Activated T-helper 1 cell treated with anti-CD3 and anti-CD28 coated beads, Interleukin-12 subunit alpha, Interleukin-12 subunit beta, Interleukin-2, Interleukin-4 antibody, amounts not matched to agents 30 ng/mL and 10 ng/mL and 1 ng/mL, durations not matched to agents 14 hours and 24 hours and 36 hours (primary cell): Measurements from ENCODE around the gene DUSP16. TPM values are rescaled to one million over a fixed set of nuclear protein-coding genes. Genes with fewer than 3 reads are reported as not detected.
A peak's percentile ranks its signal among the peaks of the same experiment; 100 is the strongest.
"Not testable (repeated sequence)": the region's sequence is repeated elsewhere in the genome, so short reads cannot be mapped to it uniquely, and the experiment has no call there.

ENCODE experiments used
- DNase-seq: peaks from one replicate; pipeline ENCODE4 v3.0.0; 2021; ENCODE audit warnings: low spot score
- H3K27ac Mint-ChIP-seq: one replicate; pipeline ENCODE4 v1.8.0; 2021; ENCODE audit warnings: mild to moderate bottlenecking, mixed read lengths
- H3K27me3 Mint-ChIP-seq: one replicate; pipeline ENCODE4 v1.8.0; 2022; ENCODE audit warnings: mild to moderate bottlenecking, moderate library complexity, mixed read lengths; ENCODE audit not compliant: insufficient read depth
- H3K36me3 Mint-ChIP-seq: one replicate; pipeline ENCODE4 v1.8.0; 2021; ENCODE audit warnings: low read depth, mixed read lengths
- H3K4me1 Mint-ChIP-seq: one replicate; pipeline ENCODE4 v1.8.0; 2021; ENCODE audit warnings: low read depth, mixed read lengths
- H3K4me3 Mint-ChIP-seq: one replicate; pipeline ENCODE4 v1.8.0; 2021; ENCODE audit warnings: mild to moderate bottlenecking, moderate library complexity, mixed read lengths
- H3K9me3 Mint-ChIP-seq: one replicate; pipeline ENCODE4 v1.8.0; 2021; ENCODE audit warnings: mixed read lengths
- intact Hi-C: fragments of 100-400 bp; cut with micrococcal nuclease; formaldehyde crosslinking; loops from one replicate; pipeline ENCODE4 v1.15.1; 2024
- total RNA-seq: library from RNA; stranded (reverse); gene quantifications from 2 replicates; pipeline ENCODE4 v1.2.3, GENCODE V29; 2022

The DUSP16 gene
- total RNA-seq, 1 donor from 2014 or later, result 52.0 TPM

- no peak for DNase-seq
- no peak overlapping the region for H3K27ac Mint-ChIP-seq
- intact Hi-C loops, result loop anchor here (2.0 kb wide), 1 partner anchor 16 kb away; no protein-coding TSS in a partner anchor
- H3K4me1 Mint-ChIP-seq, result no peaks in the 10 kb centered on the region
- no peak overlapping the region for H3K4me3 Mint-ChIP-seq
- no peaks in the 10 kb centered on the region for H3K36me3 Mint-ChIP-seq
- H3K9me3 Mint-ChIP-seq, result peaks cover 8% of the 10 kb centered on the region
- H3K27me3 Mint-ChIP-seq, result peaks cover 9% of the 10 kb centered on the region
Measured at GRCh38 chr12:12598864-12599263, 36.2 kb upstream of the DUSP16 start.

GRCh38 chr12:12596598-12596997, 33.9 kb upstream of the DUSP16 start:
- H3K4me3 Mint-ChIP-seq, DNase-seq, H3K4me1 Mint-ChIP-seq, H3K36me3 Mint-ChIP-seq, intact Hi-C loops, H3K27me3 Mint-ChIP-seq, H3K9me3 Mint-ChIP-seq, H3K27ac Mint-ChIP-seq: not testable (repeated sequence)

DNA sequence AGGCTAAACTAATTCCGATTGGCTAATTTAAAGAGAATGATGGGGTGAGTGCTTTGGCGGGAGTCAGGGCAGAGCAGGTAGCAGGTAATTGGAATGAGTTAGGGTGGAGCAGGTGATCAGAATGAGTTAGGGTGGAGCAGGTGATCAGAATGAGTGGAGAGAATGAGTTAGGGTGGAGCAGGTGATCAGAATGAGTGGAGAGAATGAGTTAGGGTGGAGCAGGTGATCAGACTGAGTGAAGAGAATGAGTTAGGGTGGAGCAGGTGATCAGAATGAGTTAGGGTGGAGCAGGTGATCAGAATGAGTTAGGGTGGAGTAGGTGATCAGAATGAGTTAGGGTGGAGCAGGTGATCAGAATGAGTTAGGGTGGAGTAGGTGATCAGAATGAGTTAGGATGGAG, 33.3 kb upstream of the DUSP16 start:
- H3K4me1 Mint-ChIP-seq, H3K4me3 Mint-ChIP-seq, intact Hi-C loops, H3K9me3 Mint-ChIP-seq, DNase-seq, H3K36me3 Mint-ChIP-seq, H3K27me3 Mint-ChIP-seq: not testable (repeated sequence)
- peak overlapping the region; percentile 6 for H3K27ac Mint-ChIP-seq

DNA sequence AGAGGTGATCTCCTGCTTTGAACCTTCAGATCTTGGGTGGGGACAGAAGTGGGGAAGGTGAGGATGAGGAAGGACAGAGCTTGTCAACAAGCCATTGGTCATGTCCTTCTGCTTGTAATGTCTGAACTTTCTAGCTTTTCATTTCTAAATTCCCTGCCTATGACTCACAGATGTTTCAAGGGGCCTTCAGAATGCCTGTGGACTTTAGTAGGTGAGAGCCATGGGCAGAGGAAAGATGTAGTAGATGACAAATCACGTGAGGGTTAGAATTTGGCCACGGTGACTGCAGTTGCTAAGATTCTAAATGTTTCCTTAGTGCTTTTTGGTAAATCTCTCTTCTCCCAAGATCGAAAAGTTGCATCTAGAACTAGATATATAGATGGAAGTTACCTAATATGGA, 30.3 kb upstream of the DUSP16 start:
- DNase-seq, result no peak
- peaks cover 17% of the 10 kb centered on the region for H3K9me3 Mint-ChIP-seq
- peaks cover 7% of the 10 kb centered on the region for H3K4me1 Mint-ChIP-seq
- intact Hi-C loops, result no loop called here
- H3K27ac Mint-ChIP-seq, result no peak overlapping the region
- peaks cover 6% of the 10 kb centered on the region for H3K27me3 Mint-ChIP-seq
- no peak overlapping the region for H3K4me3 Mint-ChIP-seq
- H3K36me3 Mint-ChIP-seq, result peaks cover 4% of the 10 kb centered on the region

GRCh38 chr12:12590961-12591360, 28.3 kb upstream of the DUSP16 start:
- Mint-ChIP-seq H3K27me3 (peaks cover 5% of the 10 kb centered on the region), H3K9me3 (peaks cover 12% of the 10 kb centered on the region), H3K4me3 (no peak overlapping the region), H3K27ac (no peak overlapping the region), H3K4me1 (peaks cover 11% of the 10 kb centered on the region), H3K36me3 (peaks cover 4% of the 10 kb centered on the region)
- no peak for DNase-seq
- intact Hi-C loops, result no loop called here

- H3K4me3 Mint-ChIP-seq, H3K27me3 Mint-ChIP-seq, H3K9me3 Mint-ChIP-seq, DNase-seq, intact Hi-C loops, H3K36me3 Mint-ChIP-seq, H3K27ac Mint-ChIP-seq: not testable (repeated sequence)
- H3K4me1 Mint-ChIP-seq, result peaks cover 35% of the 10 kb centered on the region
Measured at GRCh38 chr12:12588436-12588835, 25.8 kb upstream of the DUSP16 start.

DNA sequence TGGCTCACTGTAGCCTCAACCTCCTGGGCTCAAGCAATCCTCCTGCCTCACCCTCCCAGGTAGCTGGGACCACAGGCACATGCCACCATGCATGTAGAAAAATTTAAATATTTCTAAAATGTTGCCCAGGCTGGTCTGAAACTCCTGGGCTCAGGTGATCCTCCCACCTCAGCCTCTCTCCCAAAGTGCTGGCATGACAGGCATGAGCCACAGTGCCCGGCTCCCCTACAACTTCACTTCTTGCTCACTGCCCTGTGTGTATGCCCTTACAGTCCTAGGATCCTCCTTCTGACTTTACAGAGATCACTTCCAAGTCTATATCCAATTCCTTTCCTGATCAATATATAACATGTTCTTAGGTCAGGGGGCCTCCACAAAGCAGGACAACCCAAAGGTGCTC, 25.2 kb upstream of the DUSP16 start:
- no peak overlapping the region for H3K4me3 Mint-ChIP-seq
- peaks cover 41% of the 10 kb centered on the region for H3K4me1 Mint-ChIP-seq
- no peaks in the 10 kb centered on the region for H3K27me3 Mint-ChIP-seq
- DNase-seq, result no peak
- H3K27ac Mint-ChIP-seq, result no peak overlapping the region
- peaks cover 4% of the 10 kb centered on the region for H3K36me3 Mint-ChIP-seq
- intact Hi-C loops, result no loop called here
- peaks cover 9% of the 10 kb centered on the region for H3K9me3 Mint-ChIP-seq

DNA sequence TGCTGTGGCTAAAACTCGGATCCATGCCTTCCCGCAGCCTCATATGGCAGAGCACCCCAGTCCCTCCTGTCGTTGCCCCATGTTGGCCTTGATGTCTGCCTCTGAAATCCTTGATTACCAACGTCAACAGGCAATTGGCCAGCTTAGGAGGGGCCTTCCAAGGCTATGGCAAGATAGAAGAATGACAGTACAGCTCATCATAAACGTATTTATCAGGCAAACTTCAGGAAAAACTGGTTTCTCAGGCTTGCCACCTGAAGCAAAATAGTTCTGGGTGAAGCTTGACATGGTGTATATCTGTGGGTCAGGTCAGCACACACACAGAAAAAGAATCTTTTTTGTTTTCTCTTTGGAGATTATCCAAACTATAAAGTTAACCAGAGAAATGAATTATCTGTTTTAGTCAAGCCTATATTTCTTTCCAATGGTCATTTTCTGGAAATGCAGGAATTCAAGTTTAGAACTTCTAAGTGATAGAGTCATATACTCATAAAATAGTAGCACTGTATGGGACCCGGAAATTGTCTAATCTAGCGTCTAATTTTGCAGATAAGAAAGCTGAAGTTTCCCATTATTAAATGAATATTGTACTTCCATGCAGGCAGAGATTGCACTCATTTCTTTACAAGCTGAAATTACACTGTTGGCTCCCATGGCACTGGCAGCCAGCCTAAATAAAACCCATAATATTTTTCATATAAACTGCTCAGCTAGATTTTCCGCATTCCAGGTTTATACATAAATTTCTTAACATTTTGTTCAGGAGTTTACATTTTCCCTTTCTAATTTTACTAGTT, 24.4 kb upstream of the DUSP16 start:
- H3K36me3 Mint-ChIP-seq, result peaks cover 4% of the 10 kb centered on the region
- H3K4me3 Mint-ChIP-seq, result no peak overlapping the region
- DNase-seq, result no peak
- H3K4me1 Mint-ChIP-seq, result peaks cover 49% of the 10 kb centered on the region
- no peaks in the 10 kb centered on the region for H3K27me3 Mint-ChIP-seq
- no peak overlapping the region for H3K27ac Mint-ChIP-seq
- H3K9me3 Mint-ChIP-seq, result peaks cover 9% of the 10 kb centered on the region
- intact Hi-C loops, result no loop called here

DNA sequence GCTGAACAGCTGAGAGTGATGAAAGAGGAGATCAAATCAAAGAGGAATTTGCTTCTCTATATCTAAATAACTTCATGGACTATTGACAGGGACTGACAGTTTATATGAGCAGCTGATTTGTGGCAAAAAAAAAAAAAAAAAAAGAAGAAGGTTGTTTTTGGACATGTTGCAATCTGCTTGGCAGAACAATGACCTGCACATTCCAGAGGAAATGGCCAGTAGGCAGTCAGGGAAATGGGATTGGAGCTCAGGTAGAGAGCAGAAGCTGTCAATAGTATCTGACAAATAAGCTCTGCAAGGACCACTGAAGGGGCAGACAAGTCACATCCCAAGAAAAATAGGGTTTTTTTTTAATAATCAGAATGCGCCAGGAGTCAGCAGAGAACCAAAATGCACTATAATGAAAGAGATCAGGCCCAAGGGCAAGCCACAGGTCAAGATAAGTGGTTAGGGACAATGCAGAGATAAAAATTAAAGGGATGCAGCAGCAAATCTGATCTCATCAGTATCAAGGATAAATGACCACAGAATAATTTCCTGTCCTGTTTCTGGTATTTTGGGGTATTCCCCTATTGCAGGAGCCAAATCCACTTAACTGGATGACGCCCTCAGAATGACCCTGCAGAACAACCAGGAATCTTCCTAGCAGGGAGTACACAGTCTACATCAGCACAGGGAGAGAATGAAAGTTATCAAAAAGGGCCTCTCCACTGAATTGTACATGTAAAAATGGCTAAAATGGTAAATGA, 22.6 kb upstream of the DUSP16 start:
- intact Hi-C loops, result no loop called here
- Mint-ChIP-seq H3K27ac (no peak overlapping the region), H3K27me3 (no peaks in the 10 kb centered on the region), H3K4me3 (no peak overlapping the region), H3K4me1 (peaks cover 52% of the 10 kb centered on the region), H3K36me3 (peaks cover 4% of the 10 kb centered on the region), H3K9me3 (peaks cover 9% of the 10 kb centered on the region)
- no peak for DNase-seq

DNA sequence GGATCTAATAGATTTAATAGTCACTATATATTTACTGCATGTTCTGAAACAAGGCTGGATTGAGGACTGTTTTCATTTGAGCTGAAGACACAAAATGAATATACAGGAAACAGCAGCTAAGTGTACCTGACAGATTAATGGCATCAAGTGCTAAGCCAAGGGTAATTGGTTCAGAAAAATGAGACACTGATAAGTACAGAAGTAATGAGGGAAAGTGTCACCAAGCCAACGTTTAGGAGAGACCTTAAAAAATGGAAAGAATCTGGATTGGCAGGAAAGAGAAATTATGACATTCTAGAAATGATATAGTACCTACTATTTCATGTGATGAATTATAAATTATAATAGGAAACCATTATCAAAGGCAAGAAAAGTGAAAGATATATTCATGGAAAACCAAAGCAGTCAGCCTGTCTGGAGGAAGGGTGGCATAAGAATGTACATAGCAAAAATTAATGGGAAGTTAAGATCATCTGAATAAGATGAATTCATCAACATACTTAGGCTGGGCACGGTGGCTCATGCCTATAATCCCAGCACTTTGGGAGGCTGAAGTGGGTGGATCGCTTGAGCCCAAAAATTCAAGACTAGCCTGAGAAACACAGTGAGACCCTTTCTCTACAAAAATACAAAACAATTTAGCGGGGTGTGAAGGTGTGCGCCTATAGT, 21.0 kb upstream of the DUSP16 start:
- Mint-ChIP-seq H3K36me3 (no peaks in the 10 kb centered on the region), H3K27me3 (no peaks in the 10 kb centered on the region), H3K9me3 (no peaks in the 10 kb centered on the region), H3K27ac (peak overlapping the region; percentile 88), H3K4me3 (no peak overlapping the region), H3K4me1 (peaks cover 45% of the 10 kb centered on the region)
- intact Hi-C loops, result loop anchor here (1.0 to 5.0 kb wide), 14 partner anchors 15 to 681 kb away; partner anchors contain the start of genes CREBL2 and GPR19
- no peak for DNase-seq

GRCh38 chr12:12582895-12583303, 20.2 kb upstream of the DUSP16 start:
- H3K4me1 Mint-ChIP-seq, result peaks cover 45% of the 10 kb centered on the region
- no peaks in the 10 kb centered on the region for H3K27me3 Mint-ChIP-seq
- intact Hi-C loops, result loop anchor here (1.0 to 5.0 kb wide), 16 partner anchors 16 to 681 kb away; partner anchors contain the start of genes CREBL2 and GPR19
- H3K36me3 Mint-ChIP-seq, result no peaks in the 10 kb centered on the region
- H3K9me3 Mint-ChIP-seq, result no peaks in the 10 kb centered on the region
- peak; percentile 30 for DNase-seq
- peak overlapping the region; percentile 88 for H3K27ac Mint-ChIP-seq
- H3K4me3 Mint-ChIP-seq, result peak overlapping the region; percentile 21

DNA sequence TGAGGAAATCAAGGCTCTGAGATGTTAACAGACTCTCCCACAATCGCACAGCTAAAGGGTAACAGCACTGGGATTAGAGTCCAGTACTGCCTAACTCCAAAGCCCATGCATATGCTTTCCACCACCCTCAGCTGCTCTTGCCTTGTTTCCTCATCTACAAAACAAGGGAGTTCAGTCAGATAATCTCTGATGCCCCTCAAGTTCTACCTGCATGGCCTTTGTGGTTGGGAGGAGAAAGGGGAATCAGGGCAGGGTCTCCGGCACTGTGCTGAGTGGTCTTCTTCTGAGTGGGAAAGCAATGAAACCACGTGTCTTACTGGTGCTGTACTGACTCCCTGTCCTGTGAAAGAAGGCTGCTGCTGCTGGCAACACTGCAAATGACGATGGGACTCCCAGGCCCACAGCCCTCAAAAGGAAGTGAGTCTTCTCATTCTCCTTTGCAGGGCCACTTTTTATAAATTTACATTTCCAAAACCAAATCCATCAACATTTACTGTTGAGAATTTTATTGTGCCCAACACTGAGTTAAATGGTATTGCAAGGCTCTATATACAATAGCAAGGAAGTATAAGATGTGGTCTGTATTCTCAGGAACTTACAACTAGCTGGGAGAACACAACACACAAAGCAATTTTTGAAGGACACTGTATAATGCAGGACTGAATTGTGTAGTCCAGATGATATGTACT, 19.7 kb upstream of the DUSP16 start:
- Mint-ChIP-seq H3K4me3 (peak overlapping the region; percentile 32), H3K27ac (peak overlapping the region; percentile 88), H3K4me1 (peaks cover 45% of the 10 kb centered on the region), H3K27me3 (no peaks in the 10 kb centered on the region), H3K9me3 (no peaks in the 10 kb centered on the region), H3K36me3 (no peaks in the 10 kb centered on the region)
- intact Hi-C loops, result loop anchor here (1.0 to 5.0 kb wide), 6 partner anchors 16 to 680 kb away; no protein-coding TSS in a partner anchor
- DNase-seq, result no peak
